ENCODE results near the gene MEOX2. TPM values are rescaled to one million over a fixed set of nuclear protein-coding genes. Genes with fewer than 3 reads are reported as not detected.

The MEOX2 gene
- total RNA-seq, 2 experiments from 2014 or later = not detected

DNA sequence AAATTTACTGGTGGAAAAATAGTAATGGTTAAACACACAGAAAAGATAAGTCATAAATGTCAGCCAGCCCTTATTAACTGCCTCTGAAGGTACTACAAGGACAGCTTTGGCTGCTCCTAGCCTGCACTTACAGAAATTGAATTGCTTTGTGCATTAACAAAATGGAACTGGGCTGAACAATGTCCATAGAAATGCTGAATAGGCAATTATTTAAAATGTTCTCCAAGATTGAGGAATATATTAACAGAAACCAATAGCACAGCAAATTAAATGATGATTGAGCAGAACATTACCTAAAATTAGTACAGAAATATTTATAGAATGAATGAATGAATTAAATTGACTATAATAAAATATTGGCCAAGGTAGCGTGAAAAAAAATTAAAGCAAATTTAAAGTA lies 82.3 kb downstream of the MEOX2 start:
- DNase-seq = no peak
- ATAC-seq = no peak
- H3K27me3 Mint-ChIP-seq = no peaks in the 10 kb centered on the region
- no peaks in the 10 kb centered on the region for H3K4me1 Mint-ChIP-seq
- intact Hi-C loops (cut with DNase I, micrococcal nuclease) = no loop called here
- CTCF ChIA-PET = no interaction called here
- POLR2A ChIA-PET = no interaction called here
- peaks cover 4% of the 10 kb centered on the region for H3K9me3 Mint-ChIP-seq (ENCODE audit: low read depth)
- H3K4me3 Mint-ChIP-seq = no peak overlapping the region
- H3K36me3 Mint-ChIP-seq (ENCODE audit: low read depth) = no peaks in the 10 kb centered on the region
- H3K27ac Mint-ChIP-seq = no peak overlapping the region

DNA sequence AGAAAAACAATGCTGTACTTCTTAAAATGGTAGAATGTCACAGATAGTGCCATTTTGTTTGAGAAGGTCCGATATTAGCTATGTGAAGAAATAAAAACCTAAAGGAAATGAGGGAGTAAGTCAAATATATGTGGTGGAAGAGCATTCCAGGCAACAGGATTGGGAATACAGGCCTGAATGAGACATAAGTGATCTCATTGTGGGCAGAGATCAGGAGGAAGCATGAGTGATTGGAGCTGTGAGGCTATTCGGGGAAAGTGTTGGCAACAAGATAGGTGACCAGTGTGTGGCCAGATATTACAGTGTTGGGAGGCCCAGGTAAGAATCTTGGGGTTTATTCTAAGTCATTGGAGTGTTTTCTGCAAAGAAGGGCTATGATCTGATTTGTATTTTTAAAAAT lies 83.4 kb downstream of the MEOX2 start:
- Mint-ChIP-seq H3K9me3 (ENCODE audit: low read depth) (peaks cover 2% of the 10 kb centered on the region), H3K36me3 (ENCODE audit: low read depth) (no peaks in the 10 kb centered on the region), H3K27me3 (no peaks in the 10 kb centered on the region), H3K4me3 (no peak overlapping the region), H3K4me1 (no peaks in the 10 kb centered on the region), H3K27ac (no peak overlapping the region)
- POLR2A ChIA-PET = no interaction called here
- CTCF ChIA-PET = no interaction called here
- intact Hi-C loops (cut with DNase I, micrococcal nuclease) = no loop called here
- ATAC-seq (no peak), DNase-seq (no peak)

DNA sequence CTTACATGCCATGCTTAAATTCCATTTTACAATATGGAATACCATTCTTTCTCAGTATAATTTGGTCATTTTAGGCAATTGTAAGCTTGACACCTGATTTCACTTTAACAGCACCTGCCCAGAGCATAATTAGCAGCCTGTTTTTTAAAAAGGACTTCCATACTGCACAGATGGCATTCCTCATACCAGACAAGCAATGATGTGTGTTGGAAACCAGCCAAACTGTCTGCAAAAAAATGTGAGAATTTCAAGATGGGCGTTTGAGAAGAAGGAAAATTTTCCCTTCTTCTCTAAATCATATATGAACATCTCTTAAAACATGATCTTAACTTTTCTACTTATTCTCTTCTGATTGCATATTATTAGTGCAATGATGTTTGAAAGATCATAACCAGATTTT lies 84.2 kb downstream of the MEOX2 start:
- H3K36me3 Mint-ChIP-seq (ENCODE audit: low read depth) = no peaks in the 10 kb centered on the region
- CTCF ChIA-PET = no interaction called here
- POLR2A ChIA-PET = no interaction called here
- no peak overlapping the region for H3K27ac Mint-ChIP-seq
- H3K4me1 Mint-ChIP-seq = no peaks in the 10 kb centered on the region
- DNase-seq = no peak
- ATAC-seq = no peak
- H3K4me3 Mint-ChIP-seq = no peak overlapping the region
- intact Hi-C loops (cut with DNase I, micrococcal nuclease) = no loop called here
- no peaks in the 10 kb centered on the region for H3K27me3 Mint-ChIP-seq
- peaks cover 2% of the 10 kb centered on the region for H3K9me3 Mint-ChIP-seq (ENCODE audit: low read depth)

DNA sequence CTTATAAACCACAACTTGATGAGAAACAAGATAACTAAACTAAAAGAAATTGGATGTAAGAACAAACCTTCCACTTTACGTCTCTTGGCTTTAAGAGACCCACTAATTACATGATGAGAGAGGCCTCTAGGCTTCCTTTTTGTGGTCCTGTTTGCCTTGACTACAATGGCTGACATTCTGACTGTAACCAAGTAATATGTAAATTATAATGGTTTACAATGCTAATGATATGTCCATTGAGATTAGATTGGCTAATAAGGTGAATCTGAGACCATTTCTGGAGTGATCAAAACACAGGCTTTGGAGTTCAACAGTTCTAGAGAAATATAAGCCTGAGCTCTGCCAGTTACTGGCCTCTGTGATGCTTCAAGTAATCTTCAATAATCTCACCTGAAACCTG lies 85.3 kb downstream of the MEOX2 start:
- intact Hi-C loops (cut with DNase I, micrococcal nuclease) = no loop called here
- H3K4me1 Mint-ChIP-seq = no peaks in the 10 kb centered on the region
- DNase-seq = no peak
- no peaks in the 10 kb centered on the region for H3K36me3 Mint-ChIP-seq (ENCODE audit: low read depth)
- H3K27ac Mint-ChIP-seq = no peak overlapping the region
- ChIA-PET CTCF (interaction anchor here (0.6 kb wide), 1 partner anchor 12 kb away, joined by 4 read pairs; no protein-coding TSS in a partner anchor), POLR2A (no interaction called here)
- no peak overlapping the region for H3K4me3 Mint-ChIP-seq
- peaks cover 7% of the 10 kb centered on the region for H3K9me3 Mint-ChIP-seq (ENCODE audit: low read depth)
- H3K27me3 Mint-ChIP-seq = no peaks in the 10 kb centered on the region
- ATAC-seq = no peak

DNA sequence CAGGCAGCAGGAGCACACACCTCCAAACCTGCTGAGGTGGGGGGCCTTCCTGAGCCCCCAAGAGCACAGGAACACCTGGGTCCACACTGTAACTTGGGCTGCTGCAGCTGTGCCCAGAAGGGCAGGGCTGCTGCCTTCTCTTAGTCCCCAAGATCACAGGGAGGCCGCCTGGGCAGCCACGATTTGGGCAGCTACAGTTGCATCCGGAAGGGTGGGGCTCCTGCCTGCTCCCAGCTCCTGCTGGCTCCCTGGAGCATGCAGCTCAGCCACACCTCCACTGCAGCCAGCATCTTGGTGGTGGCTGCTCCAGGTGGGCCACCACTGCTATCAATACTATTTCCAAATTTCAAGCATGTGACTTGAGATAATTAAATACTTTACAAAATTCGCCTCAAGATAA lies 86.2 kb downstream of the MEOX2 start:
- H3K4me3 Mint-ChIP-seq = no peak overlapping the region
- no peak for DNase-seq
- ChIA-PET POLR2A (no interaction called here), CTCF (no interaction called here)
- intact Hi-C loops (cut with DNase I, micrococcal nuclease) = no loop called here
- H3K9me3 Mint-ChIP-seq (ENCODE audit: low read depth) = peaks cover 7% of the 10 kb centered on the region
- ATAC-seq = no peak
- no peaks in the 10 kb centered on the region for H3K27me3 Mint-ChIP-seq
- no peaks in the 10 kb centered on the region for H3K4me1 Mint-ChIP-seq
- H3K36me3 Mint-ChIP-seq (ENCODE audit: low read depth) = no peaks in the 10 kb centered on the region
- H3K27ac Mint-ChIP-seq = no peak overlapping the region

DNA sequence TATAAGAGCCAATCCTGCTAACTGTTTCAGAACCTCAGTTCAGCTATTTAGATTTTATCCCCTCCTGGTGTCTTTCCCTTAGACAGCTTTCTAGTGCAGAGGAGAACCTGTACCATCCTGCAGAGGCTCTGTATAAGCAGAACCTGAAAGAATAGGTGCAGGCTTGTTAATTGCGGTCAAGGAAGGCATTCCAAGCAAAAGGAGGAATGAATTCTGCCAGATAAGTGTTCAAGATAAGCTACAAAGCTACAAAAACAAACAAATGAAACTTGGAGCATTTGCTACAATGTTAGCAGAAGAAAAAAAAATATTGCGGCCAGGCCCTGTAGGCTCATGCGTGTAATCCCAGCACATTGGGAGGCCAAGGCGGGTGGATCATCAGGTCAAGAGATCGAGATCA lies 92.0 kb downstream of the MEOX2 start:
- ChIA-PET CTCF (no interaction called here), POLR2A (no interaction called here)
- Mint-ChIP-seq H3K36me3 (ENCODE audit: low read depth) (no peaks in the 10 kb centered on the region), H3K27ac (no peak overlapping the region), H3K4me3 (no peak overlapping the region), H3K9me3 (ENCODE audit: low read depth) (peaks cover 4% of the 10 kb centered on the region), H3K4me1 (no peaks in the 10 kb centered on the region), H3K27me3 (no peaks in the 10 kb centered on the region)
- DNase-seq = no peak
- intact Hi-C loops (cut with DNase I, micrococcal nuclease) = no loop called here
- ATAC-seq = no peak

DNA sequence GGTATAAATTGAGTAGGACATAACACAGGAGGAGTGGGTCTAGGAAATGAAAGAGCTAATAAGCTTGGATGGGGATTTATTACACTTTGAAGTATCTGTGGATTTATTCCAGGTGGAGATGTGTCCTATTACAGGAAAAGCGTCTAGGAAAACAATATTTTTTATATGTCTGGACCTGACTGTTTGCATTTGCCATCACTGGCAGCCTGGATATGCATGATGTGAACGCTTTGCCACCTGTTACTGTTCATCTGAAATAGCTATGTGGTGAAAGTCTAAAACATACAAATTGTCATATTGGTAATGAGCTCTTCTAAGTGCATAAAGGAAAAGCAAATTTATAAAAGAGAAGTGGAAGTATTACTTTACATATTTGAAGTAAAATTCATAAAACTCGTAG lies 93.1 kb downstream of the MEOX2 start:
- H3K27me3 Mint-ChIP-seq = no peaks in the 10 kb centered on the region
- no peaks in the 10 kb centered on the region for H3K4me1 Mint-ChIP-seq
- intact Hi-C loops (cut with DNase I, micrococcal nuclease) = no loop called here
- no peak overlapping the region for H3K27ac Mint-ChIP-seq
- CTCF ChIA-PET = no interaction called here
- no peaks in the 10 kb centered on the region for H3K36me3 Mint-ChIP-seq (ENCODE audit: low read depth)
- H3K4me3 Mint-ChIP-seq = no peak overlapping the region
- ATAC-seq (no peak), DNase-seq (no peak)
- H3K9me3 Mint-ChIP-seq (ENCODE audit: low read depth) = peaks cover 4% of the 10 kb centered on the region
- POLR2A ChIA-PET = no interaction called here

DNA sequence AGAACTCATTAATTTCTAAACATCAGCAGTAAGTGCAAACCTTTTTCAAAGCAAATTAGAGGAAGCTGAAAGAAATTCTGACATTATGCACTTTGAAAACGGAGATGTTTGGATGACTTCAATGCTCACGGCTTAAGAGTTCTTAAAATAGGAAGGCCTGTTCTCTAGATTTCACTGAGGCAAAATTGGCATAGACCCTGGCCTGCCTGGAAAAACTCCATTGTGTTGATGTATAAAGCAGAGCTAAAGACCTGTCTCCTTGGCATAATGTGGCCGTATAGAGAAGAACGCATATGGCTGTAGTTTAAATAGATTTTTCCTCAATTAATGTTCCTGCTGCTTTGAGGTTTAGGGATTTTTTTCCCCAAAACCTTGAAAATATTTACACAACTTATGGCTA lies 100.2 kb downstream of the MEOX2 start:
- Mint-ChIP-seq H3K9me3 (ENCODE audit: low read depth) (peaks cover 7% of the 10 kb centered on the region), H3K4me3 (no peak overlapping the region), H3K27ac (no peak overlapping the region), H3K4me1 (no peaks in the 10 kb centered on the region), H3K36me3 (ENCODE audit: low read depth) (no peaks in the 10 kb centered on the region), H3K27me3 (no peaks in the 10 kb centered on the region)
- CTCF ChIA-PET = no interaction called here
- DNase-seq = no peak
- POLR2A ChIA-PET = no interaction called here
- intact Hi-C loops (cut with DNase I, micrococcal nuclease) = no loop called here
- ATAC-seq = no peak

DNA sequence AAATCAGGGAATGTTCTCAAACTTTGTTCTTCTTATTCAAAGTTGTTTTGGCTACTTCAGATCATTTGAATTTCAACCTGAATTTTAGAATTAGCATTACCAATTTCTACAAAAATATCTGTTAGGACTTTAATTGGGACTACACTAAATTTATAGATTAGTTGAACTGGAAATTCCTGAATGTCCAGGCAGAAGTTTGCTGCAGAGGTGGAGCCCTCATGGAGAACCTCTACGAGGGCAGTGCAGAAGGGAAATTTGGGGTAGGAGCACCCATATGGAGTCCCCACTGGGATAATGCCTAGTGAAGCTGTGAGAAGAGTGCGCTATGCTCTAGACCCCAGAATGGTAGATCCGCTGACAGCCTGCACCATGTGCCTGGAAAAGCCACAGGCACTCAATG lies 101.9 kb downstream of the MEOX2 start:
- no peak for ATAC-seq
- Mint-ChIP-seq H3K4me1 (no peaks in the 10 kb centered on the region), H3K9me3 (ENCODE audit: low read depth) (peaks cover 7% of the 10 kb centered on the region), H3K27me3 (no peaks in the 10 kb centered on the region), H3K27ac (no peak overlapping the region), H3K36me3 (ENCODE audit: low read depth) (no peaks in the 10 kb centered on the region), H3K4me3 (no peak overlapping the region)
- POLR2A ChIA-PET = no interaction called here
- intact Hi-C loops (cut with DNase I, micrococcal nuclease) = no loop called here
- no peak for DNase-seq
- CTCF ChIA-PET = no interaction called here

DNA sequence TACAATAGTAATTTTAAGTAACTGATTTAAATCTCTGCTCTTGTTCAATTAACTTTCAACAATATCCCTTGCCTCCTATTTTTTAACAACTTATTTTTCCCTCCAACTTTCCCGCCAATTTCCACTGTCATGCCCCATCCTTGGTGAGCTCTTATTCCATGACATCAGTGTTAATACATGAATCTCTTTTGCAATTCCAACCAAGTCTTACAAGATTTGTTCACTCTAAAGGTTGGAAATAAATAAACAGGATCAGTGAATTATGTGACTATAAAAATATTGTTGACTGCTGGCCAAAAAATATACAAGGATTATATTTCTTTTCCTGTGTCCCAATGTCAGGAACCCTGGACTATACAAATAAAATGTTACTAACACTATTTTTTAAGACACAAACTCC lies 103.7 kb downstream of the MEOX2 start:
- POLR2A ChIA-PET = no interaction called here
- peaks cover 3% of the 10 kb centered on the region for H3K9me3 Mint-ChIP-seq (ENCODE audit: low read depth)
- H3K4me1 Mint-ChIP-seq = no peaks in the 10 kb centered on the region
- CTCF ChIA-PET = no interaction called here
- no peaks in the 10 kb centered on the region for H3K27me3 Mint-ChIP-seq
- H3K36me3 Mint-ChIP-seq (ENCODE audit: low read depth) = no peaks in the 10 kb centered on the region
- no peak overlapping the region for H3K27ac Mint-ChIP-seq
- DNase-seq (no peak), ATAC-seq (no peak)
- H3K4me3 Mint-ChIP-seq = no peak overlapping the region
- intact Hi-C loops (cut with DNase I, micrococcal nuclease) = no loop called here

DNA sequence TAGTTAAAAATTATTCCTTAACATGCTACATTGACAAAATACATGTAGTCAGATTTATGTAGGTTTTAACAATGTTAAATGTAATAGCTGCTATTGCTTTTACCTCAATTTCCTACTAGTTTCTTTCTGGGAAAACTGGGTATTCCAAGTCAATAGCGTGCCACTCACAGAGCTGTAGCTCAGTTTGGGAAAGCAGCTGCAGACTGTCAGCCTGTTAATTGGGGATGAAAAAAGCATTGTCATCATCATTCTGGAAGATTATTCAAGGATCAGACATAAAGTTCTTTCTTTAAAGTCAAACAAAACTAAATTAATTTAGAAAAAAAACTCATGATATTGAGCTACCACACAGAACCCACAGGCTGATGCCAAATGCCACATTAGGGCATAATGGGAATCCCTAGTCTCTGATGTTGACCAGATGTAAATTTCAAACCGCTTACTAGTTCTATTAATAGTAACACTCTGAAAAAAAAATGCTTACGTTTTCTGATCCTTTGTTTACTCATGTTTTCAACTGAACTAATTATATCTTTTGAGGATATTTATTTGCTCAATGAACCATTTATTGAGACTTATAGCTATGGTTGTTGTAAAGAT lies 105.0 kb downstream of the MEOX2 start:
- CTCF ChIA-PET = no interaction called here
- DNase-seq (no peak), ATAC-seq (no peak)
- POLR2A ChIA-PET = no interaction called here
- Mint-ChIP-seq H3K27ac (no peak overlapping the region), H3K36me3 (ENCODE audit: low read depth) (no peaks in the 10 kb centered on the region), H3K4me1 (no peaks in the 10 kb centered on the region), H3K4me3 (no peak overlapping the region), H3K9me3 (ENCODE audit: low read depth) (peaks cover 3% of the 10 kb centered on the region), H3K27me3 (no peaks in the 10 kb centered on the region)
- intact Hi-C loops (cut with DNase I, micrococcal nuclease) = no loop called here

DNA sequence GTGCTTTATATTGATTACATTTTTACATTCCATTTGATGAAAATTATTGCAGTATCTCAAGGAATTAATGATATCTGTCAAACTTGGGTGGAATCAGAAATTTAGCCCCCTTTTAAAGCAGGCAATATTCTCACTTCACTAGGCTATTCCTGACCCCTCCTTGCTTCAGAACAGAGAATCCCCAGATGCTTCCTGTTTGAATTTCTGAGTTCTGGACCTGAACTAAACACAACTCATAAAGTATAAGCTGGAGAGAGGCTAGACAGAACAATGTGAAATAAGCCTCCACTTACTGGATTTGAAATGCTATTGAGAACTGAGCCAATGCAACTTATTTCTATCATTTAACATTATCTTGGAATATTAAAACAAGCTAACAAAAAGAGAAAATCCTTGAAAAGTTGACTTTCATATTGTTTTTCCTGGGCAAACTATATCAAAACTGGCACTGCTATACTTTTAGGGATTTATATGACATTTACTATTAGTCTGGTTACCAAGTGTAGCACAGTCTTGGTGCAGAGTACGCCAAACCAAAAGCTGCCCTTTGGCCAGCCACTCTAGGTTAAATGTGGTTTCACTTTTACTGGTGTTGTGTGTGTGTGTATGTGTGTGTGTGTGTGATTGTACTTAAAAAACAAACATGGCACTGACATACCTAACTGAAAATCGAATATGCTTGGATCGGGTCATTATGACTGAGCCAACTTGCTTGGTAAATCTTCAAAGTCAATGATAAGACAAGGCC lies 105.7 kb downstream of the MEOX2 start:
- intact Hi-C loops (cut with DNase I, micrococcal nuclease) = no loop called here
- Mint-ChIP-seq H3K9me3 (ENCODE audit: low read depth) (peaks cover 3% of the 10 kb centered on the region), H3K36me3 (ENCODE audit: low read depth) (no peaks in the 10 kb centered on the region), H3K27me3 (no peaks in the 10 kb centered on the region), H3K27ac (no peak overlapping the region), H3K4me1 (no peaks in the 10 kb centered on the region), H3K4me3 (no peak overlapping the region)
- DNase-seq (no peak), ATAC-seq (no peak)
- ChIA-PET CTCF (no interaction called here), POLR2A (no interaction called here)

DNA sequence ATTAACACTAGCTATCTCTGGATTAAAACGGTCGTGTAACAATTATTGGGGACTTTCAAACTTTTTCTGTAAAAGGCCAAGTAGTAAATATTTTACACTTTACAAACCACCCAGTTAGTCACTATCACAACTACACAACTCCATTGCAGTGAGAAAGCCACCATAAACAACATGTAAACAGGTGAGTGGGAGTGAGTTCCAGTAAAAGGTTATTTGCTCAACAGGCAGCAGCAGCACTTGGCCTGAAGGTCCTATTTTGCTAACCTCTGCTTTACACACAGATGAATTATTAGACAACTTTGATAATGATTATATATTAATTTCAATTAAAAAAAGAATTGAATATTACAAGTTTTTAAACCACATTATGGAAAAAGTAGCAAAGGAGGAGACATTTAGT lies 108.9 kb downstream of the MEOX2 start:
- Mint-ChIP-seq H3K9me3 (ENCODE audit: low read depth) (no peaks in the 10 kb centered on the region), H3K36me3 (ENCODE audit: low read depth) (no peaks in the 10 kb centered on the region), H3K4me1 (no peaks in the 10 kb centered on the region), H3K27ac (no peak overlapping the region), H3K27me3 (no peaks in the 10 kb centered on the region), H3K4me3 (no peak overlapping the region)
- POLR2A ChIA-PET = no interaction called here
- intact Hi-C loops (cut with DNase I, micrococcal nuclease) = no loop called here
- CTCF ChIA-PET = no interaction called here
- DNase-seq = no peak
- ATAC-seq = no peak
